NCI-H446 (cell line): ENCODE results near the gene UNC119.

Experiments
- DNase-seq, 2 experiments: peaks; one replicate each; lab custom pipeline; 2025; lab: John Stamatoyannopoulos, UW

UNC119 gene

DNA sequence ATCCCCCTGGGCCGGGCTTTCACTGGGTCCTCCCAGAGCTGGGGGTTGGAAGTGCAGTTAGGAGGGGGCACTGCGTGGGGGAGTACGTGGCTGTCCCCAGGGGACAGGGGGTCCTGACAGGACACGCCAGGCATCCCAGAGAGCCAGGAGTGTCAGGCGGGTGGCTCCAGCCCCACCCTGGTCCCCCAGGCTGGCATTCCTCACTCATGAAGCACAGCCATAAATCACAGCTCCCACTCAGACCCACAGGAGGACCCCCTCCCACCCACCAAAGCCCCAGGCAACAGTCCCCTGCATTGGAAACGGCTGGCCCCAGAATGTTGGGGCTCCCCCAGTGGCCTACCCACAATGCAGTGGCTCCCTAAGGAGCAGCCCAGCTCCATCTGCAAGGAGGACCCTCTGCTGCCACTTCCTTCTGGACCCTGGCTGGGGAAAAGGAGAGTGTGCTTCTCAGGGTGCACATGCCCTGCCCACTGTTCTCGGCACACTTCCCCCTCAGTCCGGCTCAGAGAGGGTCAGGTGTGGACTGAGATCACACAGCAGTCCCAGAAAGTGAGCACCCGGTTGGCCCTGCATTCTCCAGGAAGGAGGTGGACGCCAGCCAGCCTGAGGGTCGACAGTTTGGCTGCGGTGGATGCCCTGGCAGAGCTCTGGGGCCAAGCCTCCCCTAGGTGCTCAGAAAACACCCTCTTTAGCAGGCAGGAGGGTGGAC lies 53.6 kb downstream of the UNC119 start:
- DNase-seq, result no peak

DNA sequence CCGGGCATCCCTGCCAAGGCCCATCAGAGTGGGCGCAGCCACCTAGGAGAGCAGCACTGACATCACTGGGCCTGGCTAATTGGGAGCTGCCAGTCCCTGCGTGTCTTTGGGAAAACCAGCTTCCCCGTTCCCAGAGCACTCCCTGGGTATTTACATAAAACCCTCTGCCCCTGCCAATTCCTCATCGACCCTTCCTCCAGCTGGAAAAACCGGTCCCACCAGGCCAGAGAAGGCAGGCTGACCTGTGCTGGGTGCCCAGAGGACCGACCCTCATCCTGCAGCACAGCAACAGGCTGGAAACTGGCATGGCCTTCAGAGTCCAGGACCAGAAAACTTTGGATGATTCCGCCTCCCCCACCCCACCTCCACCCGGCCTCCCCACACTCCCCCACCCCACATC lies 54.5 kb downstream of the UNC119 start:
- no peak for DNase-seq
